Measurements from ENCODE around the gene PRKAG2. TPM values are rescaled to one million over a fixed set of nuclear protein-coding genes. Genes with fewer than 3 reads are reported as not detected.

PRKAG2 gene
- polyA plus RNA-seq, 1 of the 3 experiments (the other 2 are of a cell fraction), result 51.6 TPM

DNA sequence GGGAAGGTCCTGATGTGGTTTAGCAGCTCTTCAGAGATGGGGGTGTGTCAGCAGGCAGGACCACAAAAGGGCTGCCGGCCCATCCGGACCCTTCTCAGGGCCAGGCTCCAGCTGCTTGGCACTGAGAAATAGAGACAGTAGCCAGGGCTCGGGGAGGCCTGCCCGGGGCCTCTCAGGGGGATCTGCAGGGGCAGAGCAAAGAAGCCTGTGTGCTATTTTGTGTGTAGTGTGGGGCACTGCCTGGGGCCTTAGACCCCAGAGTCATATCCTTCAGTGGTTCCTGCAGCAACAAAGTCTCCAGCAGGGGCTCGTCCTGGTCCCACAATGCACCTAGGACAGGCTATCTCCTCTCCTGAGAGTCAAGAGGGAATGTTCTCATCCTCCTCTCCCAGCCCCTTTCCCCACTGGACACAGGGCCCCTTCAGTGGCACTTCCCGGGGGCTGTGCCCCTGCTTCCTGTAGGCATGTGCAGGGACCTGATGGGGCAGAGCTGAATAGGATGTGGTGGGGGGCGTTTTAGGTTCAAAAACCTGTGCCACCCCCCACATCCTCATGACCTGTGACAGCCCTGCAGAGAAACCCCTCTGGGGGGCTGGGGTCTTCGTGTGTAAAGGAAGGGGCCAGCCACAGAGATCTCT is 197.7 kb downstream of the PRKAG2 start:
- Histone ChIP-seq H3K79me2 (ENCODE audit: insufficient read depth) (no peaks in the 10 kb centered on the region), H4K20me1 (ENCODE audit: insufficient read depth) (no peaks in the 10 kb centered on the region), H3K27me3 (ENCODE audit: insufficient read depth) (no peaks in the 10 kb centered on the region), H3F3A (replicated peaks; ENCODE audit: insufficient read depth) (no peaks in the 10 kb centered on the region), H3K9me2 (no peaks in the 10 kb centered on the region), H3K9me3 (no peaks in the 10 kb centered on the region), H3K4me3 (ENCODE audit: low read depth in 2 of 2, low read length in 1 of 2) (no peak overlapping the region), H3K36me3 (replicated peaks in 1 of 2; ENCODE audit: control insufficient read depth in 1 of 2, insufficient read depth in 2 of 2, low read length in 1 of 2) (no peaks in the 10 kb centered on the region), H2AFZ (ENCODE audit: low read depth) (no peak overlapping the region), H3K27ac (ENCODE audit: low read depth in 2 of 2, low read length in 1 of 2) (no peak overlapping the region), H3K4me2 (no peak overlapping the region), H3K9ac (no peak overlapping the region), H3K4me1 (ENCODE audit: control insufficient read depth in 1 of 2, insufficient read depth in 2 of 2, low read depth in 1 of 2, low read length in 1 of 2) (no peaks in the 10 kb centered on the region; a peak in 2 of 4 replicates)
- WGBS (ENCODE audit: low lambda C conversion rate), result 71% methylated on average over 8 of the region's 8 CpGs
- POLR2A ChIA-PET, result no interaction called here
- CTCF ChIA-PET, result interaction anchor here (0.8 to 2.0 kb wide), 4 partner anchors 18 to 103 kb away, joined by 3 to 6 read pairs (median 4); no protein-coding TSS in a partner anchor
- TF ChIP-seq EZH2phosphoT487 (IDR thresholded peaks at IDR 0.05; ENCODE audit: borderline replicate concordance, low read depth) (no peak), CHD2 (IDR thresholded peaks at IDR 0.05; ENCODE audit: low read length, partially characterized antibody) (no peak), MAX (IDR thresholded peaks at IDR 0.05; ENCODE audit: low read depth) (no peak), SMC3 (IDR thresholded peaks at IDR 0.05; ENCODE audit: low read depth, low read length) (no peak), TEAD4 (IDR thresholded peaks at IDR 0.05; ENCODE audit: borderline replicate concordance, insufficient read depth) (no peak)
- TF ChIP-seq, protein P1, sequence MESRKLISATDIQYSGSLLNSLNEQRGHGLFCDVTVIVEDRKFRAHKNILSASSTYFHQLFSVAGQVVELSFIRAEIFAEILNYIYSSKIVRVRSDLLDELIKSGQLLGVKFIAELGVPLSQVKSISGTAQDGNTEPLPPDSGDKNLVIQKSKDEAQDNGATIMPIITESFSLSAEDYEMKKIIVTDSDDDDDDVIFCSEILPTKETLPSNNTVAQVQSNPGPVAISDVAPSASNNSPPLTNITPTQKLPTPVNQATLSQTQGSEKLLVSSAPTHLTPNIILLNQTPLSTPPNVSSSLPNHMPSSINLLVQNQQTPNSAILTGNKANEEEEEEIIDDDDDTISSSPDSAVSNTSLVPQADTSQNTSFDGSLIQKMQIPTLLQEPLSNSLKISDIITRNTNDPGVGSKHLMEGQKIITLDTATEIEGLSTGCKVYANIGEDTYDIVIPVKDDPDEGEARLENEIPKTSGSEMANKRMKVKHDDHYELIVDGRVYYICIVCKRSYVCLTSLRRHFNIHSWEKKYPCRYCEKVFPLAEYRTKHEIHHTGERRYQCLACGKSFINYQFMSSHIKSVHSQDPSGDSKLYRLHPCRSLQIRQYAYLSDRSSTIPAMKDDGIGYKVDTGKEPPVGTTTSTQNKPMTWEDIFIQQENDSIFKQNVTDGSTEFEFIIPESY (IDR thresholded peaks at IDR 0.05; ENCODE audit: borderline replicate concordance, low read depth), result no peak
- DNase-seq, result no peak

DNA sequence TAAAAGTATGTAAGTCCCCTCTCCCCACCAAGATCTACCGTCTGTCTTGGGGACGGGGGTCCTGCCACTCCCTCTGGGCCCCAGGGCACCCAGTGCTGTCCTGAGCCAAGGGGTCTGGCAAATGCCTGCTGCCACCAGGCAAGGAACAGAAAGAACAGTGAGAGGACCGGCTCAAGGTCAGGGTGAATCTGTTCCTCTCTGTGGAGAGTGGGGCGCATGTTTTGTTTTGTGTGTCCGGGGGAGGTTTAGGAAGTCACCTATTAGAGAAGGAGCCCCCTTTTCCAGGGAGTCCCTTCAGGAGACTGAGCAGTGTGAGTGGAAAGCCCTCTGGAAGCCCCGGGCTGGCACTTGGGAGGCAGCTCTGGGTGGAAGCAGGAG is 198.7 kb downstream of the PRKAG2 start:
- H3K4me2 ChIP-seq, result no peak overlapping the region
- no peaks in the 10 kb centered on the region; a peak in 1 of 4 replicates for H3K4me1 ChIP-seq (ENCODE audit: control insufficient read depth in 1 of 2, insufficient read depth in 2 of 2, low read depth in 1 of 2, low read length in 1 of 2)
- H3K9ac ChIP-seq, result no peak overlapping the region
- no peak overlapping the region for H2AFZ ChIP-seq (ENCODE audit: low read depth)
- no peaks in the 10 kb centered on the region for H3K9me3 ChIP-seq
- H3K4me3 ChIP-seq (ENCODE audit: low read depth in 2 of 2, low read length in 1 of 2), result no peak overlapping the region
- no peaks in the 10 kb centered on the region for H3F3A ChIP-seq (replicated peaks; ENCODE audit: insufficient read depth)
- no peaks in the 10 kb centered on the region for H3K36me3 ChIP-seq (replicated peaks in 1 of 2; ENCODE audit: control insufficient read depth in 1 of 2, insufficient read depth in 2 of 2, low read length in 1 of 2)
- H4K20me1 ChIP-seq (ENCODE audit: insufficient read depth), result no peaks in the 10 kb centered on the region
- H3K9me2 ChIP-seq, result no peaks in the 10 kb centered on the region
- WGBS (ENCODE audit: low lambda C conversion rate), result 94% methylated on average over 6 of the region's 6 CpGs
- POLR2A ChIA-PET, result interaction anchor here (0.5 kb wide), 1 partner anchor 13 kb away, joined by 3 read pairs; no protein-coding TSS in a partner anchor
- no peaks in the 10 kb centered on the region for H3K27me3 ChIP-seq (ENCODE audit: insufficient read depth)
- H3K79me2 ChIP-seq (ENCODE audit: insufficient read depth), result no peaks in the 10 kb centered on the region
- DNase-seq, result no peak
- CTCF ChIA-PET, result interaction anchor here (2.0 kb wide), 1 partner anchor 20 kb away, joined by 5 read pairs; no protein-coding TSS in a partner anchor
- no peak overlapping the region for H3K27ac ChIP-seq (ENCODE audit: low read depth in 2 of 2, low read length in 1 of 2)
- TF ChIP-seq CTCF (IDR thresholded peaks at IDR 0.05) (no peak), FOXM1 (IDR thresholded peaks at IDR 0.05; ENCODE audit: low read depth) (no peak), GABPA (IDR thresholded peaks at IDR 0.05; ENCODE audit: low read depth) (no peak), JUND (IDR thresholded peaks at IDR 0.05) (no peak), ELF1 (IDR thresholded peaks at IDR 0.05) (no peak), POLR2AphosphoS5 (IDR thresholded peaks at IDR 0.05; ENCODE audit: low read depth, low read length) (no peak), MAX (IDR thresholded peaks at IDR 0.05; ENCODE audit: low read depth) (no peak), RCOR1 (IDR thresholded peaks at IDR 0.05; ENCODE audit: low read length) (no peak), RXRA (IDR thresholded peaks at IDR 0.05; ENCODE audit: borderline replicate concordance, low read depth) (no peak), RFX5 (IDR thresholded peaks at IDR 0.05; ENCODE audit: low read length) (no peak), FOXJ3 (CRISPR knock-in tag; IDR thresholded peaks at IDR 0.05) (no peak), SMC3 (IDR thresholded peaks at IDR 0.05; ENCODE audit: low read depth, low read length) (no peak), TAF1 (IDR thresholded peaks at IDR 0.05; ENCODE audit: borderline replicate concordance, low read depth, low read length) (no peak)
- TF ChIP-seq, protein P2, sequence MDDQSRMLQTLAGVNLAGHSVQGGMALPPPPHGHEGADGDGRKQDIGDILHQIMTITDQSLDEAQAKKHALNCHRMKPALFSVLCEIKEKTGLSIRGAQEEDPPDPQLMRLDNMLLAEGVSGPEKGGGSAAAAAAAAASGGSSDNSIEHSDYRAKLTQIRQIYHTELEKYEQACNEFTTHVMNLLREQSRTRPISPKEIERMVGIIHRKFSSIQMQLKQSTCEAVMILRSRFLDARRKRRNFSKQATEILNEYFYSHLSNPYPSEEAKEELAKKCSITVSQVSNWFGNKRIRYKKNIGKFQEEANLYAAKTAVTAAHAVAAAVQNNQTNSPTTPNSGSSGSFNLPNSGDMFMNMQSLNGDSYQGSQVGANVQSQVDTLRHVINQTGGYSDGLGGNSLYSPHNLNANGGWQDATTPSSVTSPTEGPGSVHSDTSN (IDR thresholded peaks at IDR 0.05), result no peak
